NCI-H2107 (cell line): ENCODE measurements around the gene ESYT1.
"Not testable (repeated sequence)": the region's sequence is repeated elsewhere in the genome, so short reads cannot be mapped to it uniquely, and the experiment has no call there.

ENCODE experiments used
- DNase-seq: peaks from one replicate; lab custom pipeline; 2025; lab: John Stamatoyannopoulos, UW

Gene ESYT1

GRCh38 chr12:56156464-56157200 is 28.6 kb downstream of the ESYT1 start:
- DNase-seq = not testable (repeated sequence)

GRCh38 chr12:56157201-56158028 is 29.3 kb downstream of the ESYT1 start:
- peak; percentile 76 for DNase-seq

DNA sequence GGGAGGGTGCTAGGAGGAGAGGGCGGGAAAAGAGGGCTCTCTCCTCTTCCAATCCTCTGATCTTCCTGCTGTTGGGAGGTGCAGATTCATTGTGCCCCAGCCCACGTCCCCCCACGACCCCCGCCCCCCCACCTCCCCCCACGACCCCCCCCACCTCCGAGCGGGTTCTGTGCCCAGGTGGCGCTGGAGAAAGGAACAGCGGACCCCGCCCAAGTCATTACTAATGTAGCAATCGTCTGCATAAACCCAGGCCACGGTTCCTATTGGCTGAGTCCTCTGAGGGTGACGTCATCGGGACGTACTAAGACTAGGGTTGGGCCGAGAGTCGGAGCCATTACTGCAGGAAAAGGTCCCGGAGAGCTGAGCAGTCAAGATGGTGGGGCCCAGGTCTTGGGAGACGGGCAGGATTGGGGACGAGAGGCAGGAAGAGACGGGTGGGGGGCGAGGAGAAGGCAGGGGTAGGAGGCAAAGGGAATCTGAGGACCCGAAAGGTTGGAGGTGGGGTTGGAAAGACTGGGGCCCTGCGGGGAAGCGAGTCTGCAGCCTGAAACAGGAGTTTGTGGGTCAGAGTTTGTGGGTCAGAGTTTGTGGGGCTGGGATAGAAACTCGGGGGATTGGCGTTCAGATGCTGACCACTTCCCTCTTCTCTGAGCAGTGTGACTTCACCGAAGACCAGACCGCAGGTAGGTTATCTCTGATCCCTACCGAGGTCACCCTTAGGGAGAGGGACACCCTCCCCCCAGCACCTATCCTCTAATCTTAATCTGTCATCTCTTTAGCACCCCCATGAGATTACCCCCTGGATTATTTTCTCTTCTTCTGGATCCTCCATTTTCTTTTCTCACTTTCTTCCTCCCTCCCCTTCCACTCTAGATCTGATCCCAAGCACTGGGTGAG is 30.2 kb downstream of the ESYT1 start, which contains the start of gene MYL6:
Gene MYL6, plus strand, starts transcription at position 331 of the 897 bp plus-strand sequence. Its CDS starts 43 bp downstream, at position 374.
- DNase-seq = peak; percentile 99

GRCh38 chr12:56158926-56159461 is 30.9 kb downstream of the ESYT1 start:
- DNase-seq = no peak

DNA sequence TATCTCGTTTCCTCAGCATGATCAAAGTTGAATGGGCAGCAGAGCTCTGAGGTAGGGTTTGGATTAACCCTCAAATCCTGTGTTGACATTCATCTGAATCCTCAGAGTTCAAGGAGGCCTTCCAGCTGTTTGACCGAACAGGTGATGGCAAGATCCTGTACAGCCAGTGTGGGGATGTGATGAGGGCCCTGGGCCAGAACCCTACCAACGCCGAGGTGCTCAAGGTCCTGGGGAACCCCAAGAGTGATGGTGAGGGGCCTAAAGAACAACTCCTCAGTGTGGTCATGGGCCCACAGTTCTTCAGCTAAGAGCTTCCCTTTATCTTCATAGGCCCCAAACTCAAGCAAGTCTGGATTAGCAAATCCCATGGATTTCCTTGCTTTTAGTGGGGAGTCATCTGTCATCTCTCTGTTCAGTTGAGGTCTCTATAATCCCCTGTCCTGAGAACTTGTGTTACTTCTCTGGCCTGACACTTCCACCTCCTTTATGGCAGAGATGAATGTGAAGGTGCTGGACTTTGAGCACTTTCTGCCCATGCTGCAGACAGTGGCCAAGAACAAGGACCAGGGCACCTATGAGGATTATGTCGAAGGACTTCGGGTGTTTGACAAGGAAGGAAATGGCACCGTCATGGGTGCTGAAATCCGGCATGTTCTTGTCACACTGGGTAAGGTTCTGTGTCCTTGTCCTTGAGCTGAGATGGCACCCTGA is 31.6 kb downstream of the ESYT1 start:
- DNase-seq = no peak

DNA sequence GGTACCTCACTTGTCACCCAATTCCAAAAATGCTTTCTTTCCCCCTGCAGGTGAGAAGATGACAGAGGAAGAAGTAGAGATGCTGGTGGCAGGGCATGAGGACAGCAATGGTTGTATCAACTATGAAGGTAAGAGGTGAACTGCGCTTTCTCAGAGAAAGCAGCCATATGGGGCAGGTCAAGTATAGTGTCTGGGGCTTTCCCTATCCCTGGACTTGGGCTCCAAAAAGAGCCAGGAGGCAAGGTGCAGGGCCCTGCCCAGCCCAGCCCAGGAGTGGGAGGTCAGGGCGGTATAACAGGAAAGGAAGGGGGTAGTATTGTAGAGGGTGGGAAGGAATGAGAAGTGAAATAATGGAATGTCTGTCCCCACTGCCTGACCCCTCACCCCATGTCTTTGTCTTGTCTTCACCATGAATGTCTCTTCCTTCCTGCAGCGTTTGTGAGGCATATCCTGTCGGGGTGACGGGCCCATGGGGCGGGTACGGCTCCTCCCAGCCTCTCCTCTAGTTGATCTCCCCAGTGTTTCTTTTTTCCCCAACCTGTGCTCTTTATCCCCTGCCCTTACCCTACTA is 32.2 kb downstream of the ESYT1 start:
- DNase-seq = no peak

DNA sequence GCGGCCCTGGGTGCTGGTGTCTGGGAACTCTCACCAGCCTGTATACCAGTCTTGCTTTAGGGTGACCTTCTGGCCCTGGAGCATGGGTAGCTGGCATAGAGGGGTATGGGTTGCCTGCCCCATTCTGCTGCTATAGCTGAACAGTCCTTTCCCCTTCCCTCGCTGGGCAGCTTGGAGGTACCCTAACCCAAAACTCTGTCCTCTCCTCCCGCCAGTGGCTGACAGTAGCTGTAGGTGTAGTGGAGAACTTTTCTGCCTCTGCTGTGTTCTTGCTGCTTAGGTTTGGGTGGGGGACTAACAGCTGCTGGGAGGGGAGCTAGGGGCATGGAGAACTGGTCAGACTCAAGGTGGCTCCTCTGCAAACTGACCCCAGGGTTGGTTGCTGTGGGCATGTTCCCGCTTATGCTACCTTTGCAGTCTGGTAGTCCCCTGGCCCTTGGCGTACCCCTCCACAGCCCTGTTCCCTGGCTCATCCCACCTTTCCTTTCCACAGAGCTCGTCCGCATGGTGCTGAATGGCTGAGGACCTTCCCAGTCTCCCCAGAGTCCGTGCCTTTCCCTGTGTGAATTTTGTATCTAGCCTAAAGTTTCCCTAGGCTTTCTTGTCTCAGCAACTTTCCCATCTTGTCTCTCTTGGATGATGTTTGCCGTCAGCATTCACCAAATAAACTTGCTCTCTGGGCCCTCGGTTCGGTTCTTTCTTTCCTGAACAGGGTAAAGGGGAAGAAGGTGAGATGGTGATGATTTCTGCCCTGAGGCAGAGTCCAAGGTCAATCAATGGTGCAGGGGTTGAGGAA is 33.0 kb downstream of the ESYT1 start:
- DNase-seq = no peak

- no peak for DNase-seq
These were observed 33.8 kb downstream of the ESYT1 start for GRCh38 chr12:56161690-56162351.

DNA sequence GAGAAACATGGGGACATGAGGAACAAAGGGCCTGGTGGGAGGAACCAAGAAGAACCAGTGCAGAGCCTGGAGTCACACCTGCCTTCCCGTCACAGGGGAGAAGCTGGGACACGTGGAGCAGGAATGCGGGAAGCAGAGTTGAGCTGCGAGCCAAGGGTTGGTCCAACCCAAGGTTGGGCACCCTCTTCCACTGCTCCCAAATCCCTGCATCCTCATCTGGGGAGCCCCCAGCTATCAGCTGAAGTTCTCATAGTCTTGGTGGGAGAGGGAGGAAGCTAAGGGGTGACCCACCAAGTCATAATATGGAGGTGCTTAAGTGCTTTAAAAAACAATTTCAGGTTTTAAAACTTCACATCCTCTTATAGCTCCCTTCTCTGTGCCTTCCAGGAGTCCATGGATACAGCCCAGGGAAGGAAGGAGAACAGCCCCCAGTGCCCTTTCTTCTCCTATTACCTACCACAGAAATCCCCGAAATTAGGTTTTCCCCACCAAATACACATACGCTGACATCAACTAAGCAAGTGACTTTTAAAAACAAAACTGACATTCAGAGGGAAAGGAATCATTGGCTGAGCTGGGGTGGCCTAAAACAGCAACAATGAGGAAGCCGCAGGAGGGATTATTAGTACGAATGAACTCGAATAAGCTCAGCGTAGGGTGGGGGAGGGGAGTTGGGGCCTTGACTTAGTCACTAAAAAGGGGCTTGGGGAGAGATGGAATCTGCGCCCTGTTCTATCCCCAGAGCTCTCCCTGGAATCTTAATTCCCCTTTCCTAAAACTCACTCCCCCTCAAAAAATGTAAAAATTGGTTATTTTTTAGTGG is 34.6 kb downstream of the ESYT1 start:
- no peak for DNase-seq

GRCh38 chr12:56163533-56164344 is 35.7 kb downstream of the ESYT1 start:
- DNase-seq = no peak

- no peak for DNase-seq
These were observed 36.3 kb downstream of the ESYT1 start for GRCh38 chr12:56164345-56164729.

- DNase-seq = no peak
These were observed 37.3 kb downstream of the ESYT1 start for GRCh38 chr12:56165369-56165768.

DNA sequence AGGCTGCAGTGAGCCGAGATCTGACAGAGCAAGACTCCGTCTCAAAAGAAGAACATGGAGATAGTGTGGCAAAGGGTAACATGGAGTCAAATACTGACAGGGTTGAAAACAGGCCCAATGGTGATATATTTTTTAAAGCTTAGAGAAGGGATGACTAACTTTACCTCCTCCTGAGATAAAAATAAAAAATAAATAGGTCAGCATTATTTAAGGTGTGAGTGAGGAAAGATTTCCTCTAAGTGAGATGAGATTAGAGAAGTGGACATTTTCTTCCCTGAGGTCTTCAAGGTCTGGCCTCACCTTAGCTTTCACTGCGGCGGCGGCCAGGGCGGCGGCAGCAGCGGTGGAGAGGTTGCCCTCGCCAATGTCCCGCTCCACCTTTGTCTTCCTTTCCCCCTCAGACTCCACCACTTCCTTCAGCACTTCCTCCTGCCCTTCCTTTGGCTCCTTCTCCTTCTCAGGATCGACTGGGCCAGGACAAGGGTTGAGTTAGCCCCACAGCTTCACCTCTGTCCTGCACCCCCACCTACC is 41.2 kb downstream of the ESYT1 start:
- no peak for DNase-seq

GRCh38 chr12:56172839-56173238 is 44.8 kb downstream of the ESYT1 start:
- DNase-seq = no peak

DNA sequence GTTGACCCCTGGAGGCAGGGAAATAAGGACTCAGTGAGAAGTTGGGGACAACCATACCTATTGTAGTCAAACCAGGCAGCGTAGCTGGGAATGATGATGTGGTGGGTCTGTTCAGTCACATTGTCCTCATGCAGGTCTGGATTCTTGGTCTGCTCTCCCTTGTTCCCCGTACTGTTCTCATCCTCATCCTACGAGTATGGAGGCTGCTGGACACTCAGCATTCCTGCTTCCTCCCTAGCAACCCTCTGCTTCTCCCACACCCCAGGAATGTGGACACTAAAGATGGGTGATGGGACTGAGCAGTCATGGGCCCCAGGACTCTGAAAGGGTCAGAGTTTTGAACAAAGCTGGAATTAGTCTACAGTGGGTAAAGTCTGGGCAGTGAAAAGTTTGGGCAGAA is 50.3 kb downstream of the ESYT1 start:
- no peak for DNase-seq

- DNase-seq = no peak
These were observed 58.9 kb downstream of the ESYT1 start for GRCh38 chr12:56186957-56187356.

- no peak for DNase-seq
These were observed 60.2 kb downstream of the ESYT1 start for GRCh38 chr12:56188131-56188777.
